ENCODE results near the gene EHD3. TPM values are rescaled to one million over a fixed set of nuclear protein-coding genes. Genes with fewer than 3 reads are reported as not detected.

EHD3 gene
- total and polyA plus RNA-seq, 2 of the 8 experiments (the other 6 are each of a cell fraction or from before 2014, with no cell fraction given) = 9.3 to 12.0 TPM

DNA sequence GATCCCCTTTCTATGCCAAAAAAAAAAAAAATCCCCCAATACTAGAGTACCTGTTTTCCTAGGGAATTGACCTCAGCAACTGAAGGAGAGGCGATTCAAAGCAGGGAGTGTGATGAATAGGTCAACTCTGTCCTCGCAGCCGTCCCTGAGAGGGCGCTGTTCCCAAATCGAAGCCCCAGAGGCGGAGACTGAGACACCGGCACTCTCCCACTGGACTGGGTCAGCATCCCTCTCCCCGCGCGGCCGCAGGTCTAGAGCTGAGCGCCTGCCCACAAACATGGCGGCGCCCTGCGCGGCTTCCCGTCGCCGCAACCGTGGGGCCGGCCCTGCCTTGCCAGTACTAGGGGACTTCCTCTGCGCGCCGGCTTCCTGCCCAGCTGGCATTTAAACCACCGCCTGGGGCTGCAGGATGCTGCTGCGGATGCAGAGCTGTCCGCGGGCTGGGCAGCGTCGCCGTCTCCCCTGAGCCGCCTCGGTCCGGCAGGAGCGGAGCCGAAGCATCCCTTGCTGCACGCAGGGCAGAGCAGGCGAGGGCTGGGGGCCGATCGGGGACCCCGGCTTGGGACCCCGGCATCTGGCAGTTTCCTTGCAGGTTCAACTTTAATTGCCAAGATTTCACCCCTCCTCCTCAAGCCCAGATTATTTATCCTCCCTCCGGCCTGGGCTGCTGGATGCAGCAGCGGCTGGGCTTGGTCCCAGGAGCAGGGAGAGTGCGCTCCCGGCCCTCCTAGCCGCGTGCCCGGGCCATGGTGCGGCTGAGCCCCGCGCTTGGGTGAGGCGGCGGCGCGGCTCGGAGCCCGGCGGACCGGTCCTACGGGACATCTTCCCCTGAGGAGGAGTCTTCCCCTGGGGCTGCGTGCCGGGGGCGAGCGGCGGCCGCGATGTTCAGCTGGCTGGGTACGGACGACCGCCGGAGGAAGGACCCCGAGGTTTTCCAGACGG lies at the start of gene EHD3 (continued):
- TF ChIP-seq NANOG (IDR thresholded peaks at IDR 0.05; ENCODE audit: insufficient read depth, low read depth, low read length, poor library complexity, severe bottlenecking) (no peak), CHD1 (IDR thresholded peaks at IDR 0.05; ENCODE audit: low read depth, low read length) (no peak), TAF7 (optimal IDR thresholded peaks at IDR 0.05; ENCODE audit: borderline replicate concordance, low read depth, low read length) (peak; percentile 69)

All from H1 (cell line).